ENCODE data around the gene CDKAL1.
"Not testable (repeated sequence)": the region's sequence is repeated elsewhere in the genome, so short reads cannot be mapped to it uniquely, and the experiment has no call there.

The CDKAL1 gene

DNA sequence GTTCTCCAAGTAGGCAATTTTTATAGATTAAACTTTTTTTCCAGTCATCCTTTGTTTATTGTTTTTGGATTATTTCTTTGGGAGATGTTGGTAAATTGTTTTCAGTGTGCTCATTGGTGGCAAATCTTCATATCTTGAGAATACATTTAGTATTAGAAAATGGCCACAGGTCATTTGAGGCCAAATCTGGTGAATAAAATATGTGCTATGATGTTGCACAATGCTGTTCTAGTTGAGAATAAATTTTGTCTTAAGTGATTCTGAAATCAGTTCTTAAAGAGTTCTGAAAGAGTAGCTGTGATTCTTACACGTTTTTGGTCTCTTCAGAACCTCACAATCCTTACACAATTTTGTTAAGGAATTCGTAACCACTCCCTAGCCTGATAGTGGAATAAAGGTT lies 20.1 kb downstream of the CDKAL1 start:
- DNase-seq (ENCODE audit: low read depth in 2 of 2), result no peak

DNA sequence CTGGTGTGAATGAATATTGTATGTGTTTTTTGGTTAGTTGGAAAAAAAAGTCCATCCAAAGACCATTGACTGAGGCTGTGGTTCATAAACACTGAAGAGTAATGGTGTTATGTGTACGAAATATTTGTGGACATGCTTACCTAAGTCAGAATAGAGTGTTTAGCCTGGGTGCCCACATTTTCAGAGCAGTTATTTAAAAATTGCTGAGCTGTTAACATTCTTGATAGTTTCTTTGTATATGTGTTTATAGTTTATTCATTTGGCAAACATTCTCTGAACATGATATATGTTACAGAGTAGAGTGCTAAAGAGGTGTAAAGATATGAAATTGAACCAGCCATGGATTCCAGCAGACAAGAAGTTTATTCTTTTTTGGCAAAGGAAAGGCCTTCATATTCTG lies 20.6 kb downstream of the CDKAL1 start:
- no peak for DNase-seq (ENCODE audit: low read depth in 2 of 2)

DNA sequence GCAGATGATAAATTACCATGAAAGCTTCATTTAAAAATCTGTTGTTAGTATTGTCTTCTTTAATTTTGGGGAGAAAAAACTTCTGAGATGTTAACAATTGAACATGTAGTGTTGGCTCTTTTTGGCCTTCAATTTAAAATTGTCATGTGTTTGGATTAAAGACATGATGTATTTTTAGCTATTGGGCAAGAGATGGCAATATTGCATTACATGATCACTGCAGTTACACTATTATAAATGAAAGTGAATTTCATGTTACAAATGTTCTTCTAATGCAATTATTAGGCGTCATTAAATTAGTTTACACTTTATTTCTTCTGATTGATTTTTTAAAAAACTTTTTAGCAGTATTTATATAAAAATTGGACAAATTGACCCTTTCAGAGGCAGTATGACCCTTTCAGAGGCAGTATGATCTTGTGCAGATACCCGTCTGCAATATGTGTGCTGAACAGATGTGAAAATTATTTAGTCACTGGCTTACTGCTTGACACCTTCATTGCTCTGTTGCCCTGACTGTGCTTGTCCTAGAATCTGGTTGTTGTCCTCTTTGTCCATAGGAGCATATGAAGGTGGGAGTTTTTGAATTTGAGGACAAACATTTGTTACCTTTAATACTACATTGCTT lies 25.8 kb downstream of the CDKAL1 start:
- no peak for DNase-seq (ENCODE audit: low read depth in 2 of 2)

DNA sequence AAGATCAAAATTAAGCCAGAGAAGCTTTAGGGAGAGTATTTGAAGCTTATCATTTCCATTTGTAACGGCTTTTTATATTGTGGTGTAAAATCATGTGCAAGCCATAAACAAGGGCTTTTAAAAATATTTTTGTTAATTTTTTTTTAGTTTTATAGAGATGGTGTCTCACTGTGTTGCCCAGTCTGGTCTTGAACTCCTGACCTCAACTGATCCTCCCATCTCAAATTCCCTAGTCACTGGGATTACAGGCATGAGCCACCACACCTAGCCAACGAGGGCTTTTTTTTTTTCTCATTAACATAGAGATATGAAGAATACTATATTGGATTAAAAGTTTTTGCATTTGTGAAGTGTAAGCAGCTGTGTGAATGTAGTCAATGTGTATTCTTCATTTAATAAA lies 29.1 kb downstream of the CDKAL1 start:
- DNase-seq (ENCODE audit: low read depth in 2 of 2), result no peak

DNA sequence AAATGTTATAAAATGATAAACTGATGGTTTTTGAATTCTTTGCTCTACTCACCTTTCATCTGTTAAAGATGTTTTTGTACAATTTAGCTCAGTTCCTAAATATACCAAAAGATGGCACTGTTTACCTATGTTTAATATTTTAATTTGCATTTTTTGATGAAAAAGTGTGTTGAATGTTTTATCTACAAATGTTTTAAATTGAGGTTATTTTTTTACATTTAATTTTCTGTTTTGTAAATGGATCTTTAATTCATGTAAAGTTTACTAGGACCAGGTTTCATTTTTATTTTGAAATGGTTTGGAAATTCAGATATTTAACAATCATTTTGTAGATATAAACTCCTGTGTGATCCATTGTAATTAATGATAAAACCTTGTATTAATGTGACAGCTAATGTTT lies 30.0 kb downstream of the CDKAL1 start:
- DNase-seq (ENCODE audit: low read depth in 2 of 2), result no peak

DNA sequence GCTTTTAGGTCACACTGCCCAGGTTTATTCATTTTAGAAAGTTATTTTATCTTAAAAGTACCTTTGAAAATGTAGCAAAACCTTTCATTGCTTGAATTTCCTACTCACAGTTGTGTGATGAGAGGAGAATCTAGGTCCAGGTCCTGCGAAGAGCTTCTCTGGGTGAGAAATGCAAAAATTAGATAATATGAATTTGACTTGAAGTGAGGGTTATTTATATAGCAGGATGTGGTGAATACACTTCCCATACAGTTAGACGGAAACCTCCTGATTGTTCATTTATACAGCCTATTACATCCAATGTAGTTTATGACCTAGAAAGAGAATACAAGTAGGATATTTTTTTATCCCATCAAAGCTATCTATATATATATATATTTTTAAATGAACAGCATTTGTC lies 30.5 kb downstream of the CDKAL1 start:
- no peak for DNase-seq (ENCODE audit: low read depth in 2 of 2)

DNA sequence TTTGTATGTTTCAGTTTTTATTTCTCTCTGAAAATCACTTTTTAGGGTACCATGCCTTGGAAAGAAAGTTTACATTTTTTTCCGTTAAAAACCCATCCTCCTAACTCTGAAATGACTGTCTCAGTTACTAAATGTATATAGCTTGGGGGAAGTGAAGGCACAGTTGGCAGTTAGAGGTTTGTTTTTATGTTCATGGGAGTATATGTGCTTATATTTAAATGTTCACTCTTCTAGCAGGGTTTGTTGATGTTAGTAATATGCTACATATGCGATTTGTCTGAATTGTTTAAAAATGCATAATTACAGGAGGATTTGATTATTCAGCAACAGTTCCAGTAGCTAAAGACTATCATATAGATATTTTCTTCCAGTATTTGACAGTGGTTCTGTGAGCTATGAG lies 31.1 kb downstream of the CDKAL1 start:
- no peak for DNase-seq (ENCODE audit: low read depth in 2 of 2)

DNA sequence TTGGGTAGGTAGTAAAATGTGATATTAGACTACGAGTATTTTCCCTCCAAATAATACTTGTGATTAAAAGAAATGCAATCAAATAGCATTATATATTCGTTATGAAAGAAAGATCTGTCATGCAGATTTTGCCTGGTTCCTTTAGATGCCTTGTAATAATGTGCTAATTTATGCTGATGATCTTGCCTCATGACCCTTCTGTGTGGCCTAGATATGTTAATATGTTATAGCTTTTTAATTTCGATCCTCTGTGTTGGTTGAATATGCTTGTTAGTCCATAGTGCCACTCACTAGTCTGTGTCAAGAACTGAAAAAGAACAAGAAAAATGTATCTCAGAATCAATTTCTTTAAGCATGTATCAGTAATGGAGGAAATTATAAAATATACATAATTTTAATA lies 31.9 kb downstream of the CDKAL1 start:
- DNase-seq (ENCODE audit: low read depth in 2 of 2), result no peak

DNA sequence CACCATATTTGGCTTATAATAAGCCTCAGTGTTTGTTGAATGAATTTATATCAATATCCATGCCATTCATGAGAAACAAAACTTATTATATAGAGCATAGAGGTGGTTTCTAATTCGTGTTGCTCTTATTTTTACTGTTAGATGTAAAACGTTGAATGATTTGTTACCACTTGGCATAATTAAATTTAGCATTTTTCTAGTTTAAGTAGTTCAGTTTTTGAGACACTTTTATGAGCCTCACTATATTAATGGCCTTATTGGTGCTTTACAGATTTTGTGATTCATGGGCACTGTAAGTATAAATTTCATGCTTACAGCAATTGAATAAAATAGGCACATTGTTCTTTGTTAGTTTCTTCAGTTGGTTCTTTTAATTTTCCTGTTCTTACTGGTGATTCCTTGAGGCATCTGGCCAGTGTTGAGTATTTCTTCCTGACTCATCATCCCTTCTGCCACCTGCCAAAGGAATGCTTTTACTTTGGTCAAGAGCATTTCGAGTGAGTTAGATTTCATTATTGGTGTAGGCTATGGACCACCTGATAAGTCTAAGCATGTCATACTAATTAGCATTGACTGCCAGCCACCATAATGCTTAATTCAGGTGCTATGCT lies 34.8 kb downstream of the CDKAL1 start:
- DNase-seq (ENCODE audit: low read depth in 2 of 2), result no peak

DNA sequence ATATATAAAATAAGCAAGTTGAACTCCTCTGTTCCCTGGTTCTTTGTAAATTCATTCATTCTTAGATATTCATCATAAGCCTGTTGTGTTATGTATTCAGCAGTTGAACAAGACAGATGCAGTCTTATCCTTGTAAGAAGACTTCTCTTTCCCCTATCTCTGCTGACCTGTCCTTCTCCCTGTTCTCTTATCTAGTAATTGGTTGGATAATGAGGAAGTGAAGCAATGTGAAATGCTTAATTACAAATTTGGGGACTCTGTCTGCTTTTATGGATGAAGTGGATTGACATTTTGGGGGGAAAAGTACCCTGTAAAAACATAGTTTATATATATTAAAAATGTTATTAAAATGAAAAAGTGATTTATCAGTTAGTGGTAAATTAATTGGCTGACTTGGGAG lies 37.0 kb downstream of the CDKAL1 start:
- no peak for DNase-seq (ENCODE audit: low read depth in 2 of 2)

DNA sequence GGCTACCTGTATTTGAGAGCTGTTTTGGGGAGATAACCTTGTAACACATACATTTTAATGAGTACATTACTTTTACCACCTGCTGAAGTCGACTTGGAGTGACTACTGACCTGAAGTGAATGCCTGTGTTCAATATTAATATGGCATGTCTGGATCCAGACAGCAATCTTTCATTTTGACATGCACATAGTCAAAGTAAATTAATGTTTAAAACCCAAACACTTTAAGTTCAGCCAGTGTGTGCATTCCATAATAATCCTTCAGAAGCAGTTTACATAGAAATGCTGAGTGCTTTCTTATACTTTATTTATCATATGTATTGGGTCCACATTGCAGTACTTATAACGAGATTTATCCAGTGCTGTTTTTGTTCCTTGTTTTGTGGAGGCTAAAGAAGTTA lies 38.0 kb downstream of the CDKAL1 start:
- no peak for DNase-seq (ENCODE audit: low read depth in 2 of 2)

DNA sequence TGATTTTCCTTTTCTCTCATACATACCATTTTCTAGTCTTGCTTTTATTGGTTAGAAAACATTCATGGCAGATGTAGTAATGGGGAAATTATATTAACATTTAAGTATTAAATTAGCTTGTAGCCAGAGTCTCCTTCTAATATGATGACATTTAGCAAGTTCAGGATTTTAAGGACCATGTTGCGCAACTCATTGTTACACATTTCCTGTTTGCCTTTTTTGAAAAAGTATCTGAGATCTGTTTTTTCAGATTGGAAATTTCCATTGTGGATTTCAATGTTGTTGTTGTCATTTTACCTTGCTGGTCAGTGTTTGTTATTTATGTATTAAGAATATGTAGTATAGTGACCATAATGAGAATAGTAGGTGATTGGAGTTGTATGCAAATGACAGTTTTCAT lies 38.7 kb downstream of the CDKAL1 start:
- DNase-seq (ENCODE audit: low read depth in 2 of 2), result no peak

DNA sequence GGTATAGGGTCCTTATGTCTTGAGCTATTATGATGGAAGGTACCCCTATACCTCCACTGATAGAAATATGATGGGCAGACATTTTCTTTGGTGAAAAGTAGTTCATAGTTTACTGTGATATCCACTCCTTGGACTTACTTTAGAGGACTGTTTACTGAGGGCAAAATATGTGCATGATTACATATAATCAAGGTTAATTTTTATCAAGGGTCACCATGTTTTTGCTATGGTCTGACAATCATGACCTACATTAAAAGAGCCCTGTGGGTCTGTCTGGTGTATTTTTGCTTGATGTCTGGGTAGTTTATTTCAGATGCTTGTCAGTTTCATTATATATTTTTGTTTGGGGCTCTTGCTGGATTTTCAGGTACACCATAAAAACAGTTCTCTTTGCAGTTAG lies 40.1 kb downstream of the CDKAL1 start:
- DNase-seq (ENCODE audit: low read depth in 2 of 2), result no peak

DNA sequence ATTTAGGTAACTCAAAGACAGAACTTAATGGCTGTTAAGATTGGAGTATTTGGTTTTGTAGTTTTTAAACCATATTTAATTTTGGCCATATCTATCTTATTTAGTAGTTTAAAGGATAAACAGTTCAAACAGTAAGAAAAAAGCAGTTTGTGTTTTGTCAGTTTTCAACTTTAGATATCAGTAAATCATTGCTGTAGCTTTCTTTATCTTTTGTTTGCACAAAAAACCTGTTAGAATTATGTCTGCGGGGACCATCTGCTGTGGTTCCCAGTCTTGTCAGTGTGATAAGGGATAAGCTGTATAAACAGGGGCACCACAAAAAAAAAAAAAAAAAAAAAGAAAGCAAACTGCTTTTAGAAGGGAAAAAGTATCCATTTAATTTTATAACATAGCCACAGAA lies 40.9 kb downstream of the CDKAL1 start:
- DNase-seq (ENCODE audit: low read depth in 2 of 2), result no peak

DNA sequence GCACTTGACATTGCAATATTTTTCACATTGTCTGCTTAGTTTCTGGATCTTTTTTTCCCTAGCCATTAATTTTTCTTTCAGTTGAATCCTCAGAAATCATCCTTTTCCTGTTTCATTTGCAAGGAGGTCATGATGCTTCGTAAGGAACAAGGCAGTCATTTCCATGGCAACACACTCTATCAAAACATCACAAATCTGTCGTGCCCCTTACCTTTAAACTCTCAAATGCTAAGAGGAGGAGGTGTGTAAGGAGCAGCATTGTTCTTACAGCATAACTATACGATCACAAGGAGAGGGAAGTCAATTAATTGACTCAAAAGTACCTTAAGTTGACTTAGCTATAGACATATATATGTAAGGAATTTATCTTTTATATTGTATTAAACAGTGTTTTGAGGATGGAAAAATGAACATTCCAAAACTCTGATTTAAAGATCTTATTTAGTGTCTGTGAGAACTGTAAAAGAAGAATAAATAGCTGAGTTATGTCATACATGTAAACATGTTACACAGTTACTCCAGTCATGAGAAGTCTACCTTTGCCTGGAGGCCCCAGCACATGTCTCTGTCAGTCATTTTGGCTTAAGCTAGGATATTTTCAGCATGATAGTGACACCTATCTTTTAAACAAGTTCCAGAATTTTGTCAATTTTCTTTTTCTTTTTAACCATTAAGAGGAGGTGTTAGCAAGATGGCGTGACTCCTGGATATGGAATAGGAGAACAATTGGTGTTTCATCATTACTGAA lies 41.6 kb downstream of the CDKAL1 start:
- no peak for DNase-seq (ENCODE audit: low read depth in 2 of 2)

DNA sequence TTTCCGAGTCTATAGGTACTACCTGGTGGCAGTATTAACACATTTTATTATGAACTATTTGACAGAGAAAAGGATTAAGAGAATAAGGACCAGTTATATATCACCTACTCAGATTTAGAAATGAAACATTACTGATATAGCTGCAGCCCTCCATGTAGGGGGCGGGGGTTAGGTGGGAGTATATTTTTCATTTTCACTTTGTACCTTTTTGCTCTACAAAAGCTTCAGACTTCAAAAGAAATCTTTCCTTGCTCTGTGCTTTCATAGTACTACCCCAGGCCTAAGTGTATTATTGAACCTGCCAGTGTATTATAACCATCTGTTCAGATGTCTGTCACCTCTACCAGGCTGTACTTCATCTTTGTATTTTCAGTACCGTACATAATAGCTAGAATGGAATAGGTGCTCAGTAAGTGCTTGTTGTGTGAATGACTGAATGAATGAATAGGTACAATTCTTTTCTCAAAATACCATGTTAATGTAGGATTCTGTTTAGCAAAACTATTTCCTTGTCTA lies 43.0 kb downstream of the CDKAL1 start:
- DNase-seq (ENCODE audit: low read depth in 2 of 2), result no peak

DNA sequence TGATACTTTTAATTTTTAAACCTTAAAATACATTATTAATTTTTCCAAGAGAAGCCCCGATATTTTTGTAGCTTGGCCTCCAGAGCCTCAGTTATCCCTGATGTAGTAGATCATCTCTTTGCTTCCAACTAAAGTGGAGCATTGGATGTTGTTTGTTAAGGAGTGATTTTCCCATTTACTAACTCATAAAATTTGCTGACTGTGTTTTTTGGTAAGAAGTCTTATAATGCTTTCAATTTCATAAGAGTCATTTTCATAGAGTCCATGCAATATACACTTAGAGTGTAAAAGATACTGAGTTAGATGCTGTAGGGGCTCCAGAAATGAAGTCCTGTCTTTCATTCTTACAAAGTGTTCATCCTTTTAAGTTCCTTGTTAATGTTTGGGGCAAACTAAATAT lies 46.8 kb downstream of the CDKAL1 start:
- no peak for DNase-seq (ENCODE audit: low read depth in 2 of 2)

DNA sequence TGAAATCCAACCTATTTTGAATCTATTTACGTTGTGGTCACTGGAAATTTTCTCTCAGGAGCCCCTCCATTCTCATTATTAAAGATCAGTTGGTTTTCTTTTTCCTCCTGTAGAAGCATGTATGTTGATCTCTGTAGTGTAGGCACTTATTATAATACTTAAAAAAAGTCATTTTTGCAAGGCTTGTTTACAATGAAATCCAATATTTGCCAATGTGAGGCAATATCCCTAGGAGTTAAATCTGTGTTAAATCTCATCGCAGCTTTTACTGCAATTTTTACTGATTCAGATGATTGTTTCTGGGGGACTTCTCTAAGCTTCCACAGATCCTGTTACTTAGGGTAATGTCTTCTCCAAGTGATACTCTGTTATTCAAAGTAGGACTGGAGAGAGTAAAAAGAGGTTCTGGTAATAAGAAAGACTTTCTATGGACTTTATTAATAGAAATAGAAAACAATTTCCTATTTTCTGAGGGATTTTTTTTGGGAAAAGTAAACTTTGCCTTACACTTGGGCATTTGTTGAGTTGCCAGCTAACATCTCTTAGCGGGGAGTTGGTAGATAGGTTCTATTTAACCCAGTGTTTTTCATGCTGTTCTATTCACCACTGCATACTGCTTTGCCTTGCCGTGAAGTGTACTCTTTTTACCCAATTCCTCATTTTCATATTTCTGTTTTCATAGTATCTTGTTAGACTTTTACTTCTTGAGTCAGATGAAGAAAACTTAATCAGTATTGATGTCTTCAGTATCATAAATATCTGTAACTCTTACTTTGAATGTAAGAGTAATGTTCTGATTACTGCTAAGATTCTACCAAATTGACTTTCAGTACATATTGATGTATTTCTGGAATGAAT lies 48.6 kb downstream of the CDKAL1 start:
- no peak for DNase-seq (ENCODE audit: low read depth in 2 of 2)

DNA sequence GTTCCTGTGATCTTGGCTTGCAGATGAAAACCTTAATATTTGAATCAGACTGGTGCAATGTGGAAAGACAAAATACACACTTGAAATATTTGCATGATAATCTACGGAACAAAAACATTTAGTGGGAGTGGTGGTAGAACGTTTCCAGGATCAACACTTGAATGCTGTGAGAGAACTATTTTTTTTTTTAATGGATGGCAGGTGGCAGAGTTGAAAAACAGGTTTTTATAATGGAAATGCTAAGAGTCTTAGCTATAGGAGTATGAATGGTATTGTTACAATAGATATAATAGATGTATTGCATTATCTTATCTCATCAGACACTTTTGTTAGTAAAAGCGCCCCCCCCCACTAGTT lies 49.2 kb downstream of the CDKAL1 start:
- DNase-seq (ENCODE audit: low read depth in 2 of 2), result no peak

DNA sequence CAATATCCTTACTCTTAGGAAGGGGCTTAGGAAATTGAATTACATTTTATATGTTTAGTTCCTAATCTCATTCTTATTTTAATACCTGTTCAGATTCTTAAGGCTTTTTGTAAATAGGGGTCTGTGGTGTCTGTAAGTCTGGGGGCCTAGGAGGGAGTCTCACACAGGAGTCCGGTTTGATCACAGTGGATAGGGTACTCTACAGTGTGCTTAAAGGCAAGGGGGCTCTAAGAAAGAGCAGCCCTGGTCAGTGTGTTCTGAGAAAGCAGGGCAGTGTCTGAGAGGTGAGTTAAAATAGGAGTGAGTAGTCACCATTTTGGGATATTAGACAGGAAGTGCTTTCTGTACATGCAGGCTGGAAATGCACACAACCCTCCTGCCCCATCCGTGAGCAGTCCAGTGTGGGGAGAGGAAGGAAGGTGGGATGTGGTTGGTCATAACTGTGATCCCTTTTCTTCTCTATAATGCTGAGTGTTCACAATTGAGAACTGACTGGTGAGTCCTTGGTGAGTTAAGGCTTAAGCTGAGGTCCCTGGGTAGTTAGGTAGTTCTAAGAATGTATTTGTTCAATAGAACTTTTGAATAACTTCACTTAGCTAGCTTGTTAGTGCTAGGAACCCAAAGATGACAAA lies 50.0 kb downstream of the CDKAL1 start:
- DNase-seq (ENCODE audit: low read depth in 2 of 2), result no peak

DNA sequence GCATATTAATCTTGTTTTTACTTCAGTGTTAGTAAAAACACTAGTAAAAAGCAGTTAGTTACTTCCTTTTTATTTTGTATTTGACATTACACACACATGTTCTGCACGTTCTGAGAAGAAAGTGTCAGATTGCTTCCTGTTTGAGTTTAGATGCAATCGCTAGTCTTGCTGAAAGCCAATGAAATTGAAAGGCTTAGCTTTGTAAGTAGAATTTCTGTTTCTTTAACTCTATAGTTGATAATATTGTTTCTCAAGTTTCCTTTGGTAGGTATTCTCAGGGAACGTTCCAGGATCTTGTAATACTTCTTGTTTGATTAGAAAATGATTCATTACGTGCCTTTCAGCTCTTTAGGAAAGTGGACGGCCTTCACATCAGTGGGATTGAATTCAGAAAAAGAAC lies 55.0 kb downstream of the CDKAL1 start:
- DNase-seq (ENCODE audit: low read depth in 2 of 2), result no peak

DNA sequence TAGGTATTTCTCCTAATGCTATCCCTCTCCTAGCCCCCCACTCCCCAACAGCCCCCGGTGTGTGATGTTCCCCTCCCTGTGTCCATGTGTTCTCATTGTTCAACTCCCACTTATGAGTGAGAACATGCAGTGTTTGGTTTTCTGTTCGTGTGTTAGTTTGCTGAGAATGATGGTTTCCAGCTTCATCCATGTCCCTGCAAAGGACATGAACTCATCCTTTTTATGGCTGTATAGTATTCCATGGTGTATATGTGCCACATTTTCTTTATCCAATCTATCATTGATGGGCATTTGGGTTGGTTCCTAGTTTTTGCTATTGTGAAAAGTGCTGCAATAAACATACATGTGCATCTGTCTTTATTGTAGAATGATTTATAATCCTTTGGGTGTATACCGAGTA lies 56.2 kb downstream of the CDKAL1 start:
- not testable (repeated sequence) for DNase-seq (ENCODE audit: low read depth in 2 of 2)
